K562 (cell line): ENCODE results near the gene GCN1. TPM values are rescaled to one million over a fixed set of nuclear protein-coding genes. Genes with fewer than 3 reads are reported as not detected.

Source experiments
- CHD1 ChIP-seq: fragments of 200-600 bp; sonication (generic); IDR thresholded peaks from one replicate; pipeline ENCODE4 v1.6.1; 2012; ENCODE audit warnings: mild to moderate bottlenecking, moderate library complexity, low read length, inconsistent platforms
- E2F3 ChIP-seq: fragments of 250-450 bp; sonication (Bioruptor Pico); IDR thresholded peaks from 2 replicates; pipeline ENCODE4 v1.4.0; 2020; ENCODE audit warnings: mild to moderate bottlenecking
- ELF1 ChIP-seq: fragments of 200-800 bp; sonication (Bioruptor generic); IDR thresholded peaks from 2 replicates; pipeline ENCODE4 v1.6.1; 2016; ENCODE audit warnings: missing genetic modification characterization, missing compliant biosample characterization
- FOXK2 ChIP-seq, 2 experiments: fragments of 450-650 bp; IDR thresholded peaks in 1 of 2; conservative IDR thresholded peaks in 1 of 2; 2 replicates each; pipeline ENCODE4 v1.6.1; 2016; ENCODE audit warnings: low read depth in 2 of 2, mild to moderate bottlenecking in 1 of 2
- KLF6 ChIP-seq: fragments of 250-450 bp; sonication (Bioruptor Pico); IDR thresholded peaks from 2 replicates; pipeline ENCODE4 v1.4.0; 2020; ENCODE audit warnings: mild to moderate bottlenecking, moderate library complexity, borderline replicate concordance
- NCOA6 ChIP-seq: fragments of 450-650 bp; IDR thresholded peaks from 2 replicates; pipeline ENCODE4 v1.6.1; 2017; ENCODE audit warnings: mild to moderate bottlenecking
- SLC30A9 ChIP-seq: fragments of 250-450 bp; sonication (Bioruptor Pico); IDR thresholded peaks from 2 replicates; pipeline ENCODE4 v1.8.0; 2022; ENCODE audit warnings: mild to moderate bottlenecking, moderate library complexity
- SREBF1 ChIP-seq: fragments of 150-350 bp; IDR thresholded peaks from 2 replicates; pipeline ENCODE4 v1.6.1; 2014; ENCODE audit warnings: antibody characterized with exemption, low read depth, low read length, borderline replicate concordance
- TCF3 ChIP-seq: sonication (generic); formaldehyde crosslinking; IDR thresholded peaks from 2 replicates; pipeline ENCODE4 v1.4.0; 2020; ENCODE audit warnings: mild to moderate bottlenecking, missing genetic modification reagents
- TFE3 ChIP-seq: fragments of 450-650 bp; formaldehyde crosslinking; IDR thresholded peaks from 2 replicates; pipeline ENCODE4 v1.4.0; 2020; ENCODE audit warnings: mild to moderate bottlenecking, mixed read lengths
- YY1 ChIP-seq, 3 experiments: IDR thresholded peaks; 2 replicates each; pipeline ENCODE4 v1.6.1; 2011; ENCODE audit warnings: low read length in 2 of 3, mild to moderate bottlenecking in 2 of 3, moderate library complexity in 2 of 3, borderline replicate concordance in 1 of 3, control low read depth in 1 of 3, low read depth in 1 of 3; ENCODE audit not compliant: insufficient read depth in 3 of 3, insufficient replicate concordance in 2 of 3, control insufficient read depth in 1 of 3, insufficient read length in 1 of 3; ENCODE audit errors: extremely low read depth in 1 of 3
- polyA plus RNA-seq, 8 experiments: library from polyadenylated mRNA; depleted of rRNA in 4 of 8; stranded (reverse) in 5 of 8; unstranded in 3 of 8; fragments of >200 nt; fragmentation: Nextera tagmentation in 2 of 8; fragmentation: Illumina TruSeq in 1 of 8; extraction: Ambion mirVana in 2 of 8; extraction: Trizol in 1 of 8; gene quantifications; 2 replicates each; pipeline versions ENCODE4 v1.2.1 to v1.2.3, GENCODE V29; 2011 to 2014; ENCODE audit warnings: inconsistent platforms in 1 of 8, missing spikeins in 1 of 8
- total RNA-seq, 7 experiments: library from RNA; depleted of rRNA in 6 of 7; stranded (reverse); fragments of >200 nt in 6 of 7; fragmentation: Illumina TruSeq in 2 of 7; extraction: Trizol in 2 of 7; gene quantifications; 2 replicates each; pipeline versions ENCODE4 v1.2.1 to v1.2.3, GENCODE V29; 2011 to 2021; ENCODE audit warnings: low replicate concordance in 1 of 7
- TF ChIP-seq, protein P1 (sequence below): fragments of 200-600 bp; sonication (generic); IDR thresholded peaks from one replicate; pipeline ENCODE4 v1.6.1; 2012; ENCODE audit warnings: mild to moderate bottlenecking, low read depth, low read length, inconsistent platforms
- TF ChIP-seq, protein P2 (sequence below), 3 experiments: fragments of 200-800 bp in 1 of 3; sonication (Bioruptor generic) in 1 of 3; sonication (generic) in 1 of 3; formaldehyde crosslinking in 1 of 3; IDR thresholded peaks; 2 replicates each; pipeline versions ENCODE4 v1.6.1 to v1.8.0; 2016 to 2022; ENCODE audit warnings: mild to moderate bottlenecking in 2 of 3, missing compliant biosample characterization in 2 of 3, missing genetic modification characterization in 2 of 3, missing genetic modification reagents in 1 of 3

Gene GCN1
- total and polyA plus RNA-seq, 9 of the 15 experiments (the other 6 are each of a cell fraction or from before 2014, with no cell fraction given) = 11.9 to 190 (median 51.7) TPM

- TF ChIP-seq, protein P1, sequence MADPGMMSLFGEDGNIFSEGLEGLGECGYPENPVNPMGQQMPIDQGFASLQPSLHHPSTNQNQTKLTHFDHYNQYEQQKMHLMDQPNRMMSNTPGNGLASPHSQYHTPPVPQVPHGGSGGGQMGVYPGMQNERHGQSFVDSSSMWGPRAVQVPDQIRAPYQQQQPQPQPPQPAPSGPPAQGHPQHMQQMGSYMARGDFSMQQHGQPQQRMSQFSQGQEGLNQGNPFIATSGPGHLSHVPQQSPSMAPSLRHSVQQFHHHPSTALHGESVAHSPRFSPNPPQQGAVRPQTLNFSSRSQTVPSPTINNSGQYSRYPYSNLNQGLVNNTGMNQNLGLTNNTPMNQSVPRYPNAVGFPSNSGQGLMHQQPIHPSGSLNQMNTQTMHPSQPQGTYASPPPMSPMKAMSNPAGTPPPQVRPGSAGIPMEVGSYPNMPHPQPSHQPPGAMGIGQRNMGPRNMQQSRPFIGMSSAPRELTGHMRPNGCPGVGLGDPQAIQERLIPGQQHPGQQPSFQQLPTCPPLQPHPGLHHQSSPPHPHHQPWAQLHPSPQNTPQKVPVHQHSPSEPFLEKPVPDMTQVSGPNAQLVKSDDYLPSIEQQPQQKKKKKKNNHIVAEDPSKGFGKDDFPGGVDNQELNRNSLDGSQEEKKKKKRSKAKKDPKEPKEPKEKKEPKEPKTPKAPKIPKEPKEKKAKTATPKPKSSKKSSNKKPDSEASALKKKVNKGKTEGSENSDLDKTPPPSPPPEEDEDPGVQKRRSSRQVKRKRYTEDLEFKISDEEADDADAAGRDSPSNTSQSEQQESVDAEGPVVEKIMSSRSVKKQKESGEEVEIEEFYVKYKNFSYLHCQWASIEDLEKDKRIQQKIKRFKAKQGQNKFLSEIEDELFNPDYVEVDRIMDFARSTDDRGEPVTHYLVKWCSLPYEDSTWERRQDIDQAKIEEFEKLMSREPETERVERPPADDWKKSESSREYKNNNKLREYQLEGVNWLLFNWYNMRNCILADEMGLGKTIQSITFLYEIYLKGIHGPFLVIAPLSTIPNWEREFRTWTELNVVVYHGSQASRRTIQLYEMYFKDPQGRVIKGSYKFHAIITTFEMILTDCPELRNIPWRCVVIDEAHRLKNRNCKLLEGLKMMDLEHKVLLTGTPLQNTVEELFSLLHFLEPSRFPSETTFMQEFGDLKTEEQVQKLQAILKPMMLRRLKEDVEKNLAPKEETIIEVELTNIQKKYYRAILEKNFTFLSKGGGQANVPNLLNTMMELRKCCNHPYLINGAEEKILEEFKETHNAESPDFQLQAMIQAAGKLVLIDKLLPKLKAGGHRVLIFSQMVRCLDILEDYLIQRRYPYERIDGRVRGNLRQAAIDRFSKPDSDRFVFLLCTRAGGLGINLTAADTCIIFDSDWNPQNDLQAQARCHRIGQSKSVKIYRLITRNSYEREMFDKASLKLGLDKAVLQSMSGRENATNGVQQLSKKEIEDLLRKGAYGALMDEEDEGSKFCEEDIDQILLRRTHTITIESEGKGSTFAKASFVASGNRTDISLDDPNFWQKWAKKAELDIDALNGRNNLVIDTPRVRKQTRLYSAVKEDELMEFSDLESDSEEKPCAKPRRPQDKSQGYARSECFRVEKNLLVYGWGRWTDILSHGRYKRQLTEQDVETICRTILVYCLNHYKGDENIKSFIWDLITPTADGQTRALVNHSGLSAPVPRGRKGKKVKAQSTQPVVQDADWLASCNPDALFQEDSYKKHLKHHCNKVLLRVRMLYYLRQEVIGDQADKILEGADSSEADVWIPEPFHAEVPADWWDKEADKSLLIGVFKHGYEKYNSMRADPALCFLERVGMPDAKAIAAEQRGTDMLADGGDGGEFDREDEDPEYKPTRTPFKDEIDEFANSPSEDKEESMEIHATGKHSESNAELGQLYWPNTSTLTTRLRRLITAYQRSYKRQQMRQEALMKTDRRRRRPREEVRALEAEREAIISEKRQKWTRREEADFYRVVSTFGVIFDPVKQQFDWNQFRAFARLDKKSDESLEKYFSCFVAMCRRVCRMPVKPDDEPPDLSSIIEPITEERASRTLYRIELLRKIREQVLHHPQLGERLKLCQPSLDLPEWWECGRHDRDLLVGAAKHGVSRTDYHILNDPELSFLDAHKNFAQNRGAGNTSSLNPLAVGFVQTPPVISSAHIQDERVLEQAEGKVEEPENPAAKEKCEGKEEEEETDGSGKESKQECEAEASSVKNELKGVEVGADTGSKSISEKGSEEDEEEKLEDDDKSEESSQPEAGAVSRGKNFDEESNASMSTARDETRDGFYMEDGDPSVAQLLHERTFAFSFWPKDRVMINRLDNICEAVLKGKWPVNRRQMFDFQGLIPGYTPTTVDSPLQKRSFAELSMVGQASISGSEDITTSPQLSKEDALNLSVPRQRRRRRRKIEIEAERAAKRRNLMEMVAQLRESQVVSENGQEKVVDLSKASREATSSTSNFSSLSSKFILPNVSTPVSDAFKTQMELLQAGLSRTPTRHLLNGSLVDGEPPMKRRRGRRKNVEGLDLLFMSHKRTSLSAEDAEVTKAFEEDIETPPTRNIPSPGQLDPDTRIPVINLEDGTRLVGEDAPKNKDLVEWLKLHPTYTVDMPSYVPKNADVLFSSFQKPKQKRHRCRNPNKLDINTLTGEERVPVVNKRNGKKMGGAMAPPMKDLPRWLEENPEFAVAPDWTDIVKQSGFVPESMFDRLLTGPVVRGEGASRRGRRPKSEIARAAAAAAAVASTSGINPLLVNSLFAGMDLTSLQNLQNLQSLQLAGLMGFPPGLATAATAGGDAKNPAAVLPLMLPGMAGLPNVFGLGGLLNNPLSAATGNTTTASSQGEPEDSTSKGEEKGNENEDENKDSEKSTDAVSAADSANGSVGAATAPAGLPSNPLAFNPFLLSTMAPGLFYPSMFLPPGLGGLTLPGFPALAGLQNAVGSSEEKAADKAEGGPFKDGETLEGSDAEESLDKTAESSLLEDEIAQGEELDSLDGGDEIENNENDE = no peak
- no peak for TF ChIP-seq TFE3
- TF ChIP-seq, protein P2, sequence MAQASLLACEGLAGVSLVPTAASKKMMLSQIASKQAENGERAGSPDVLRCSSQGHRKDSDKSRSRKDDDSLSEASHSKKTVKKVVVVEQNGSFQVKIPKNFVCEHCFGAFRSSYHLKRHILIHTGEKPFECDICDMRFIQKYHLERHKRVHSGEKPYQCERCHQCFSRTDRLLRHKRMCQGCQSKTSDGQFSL (CRISPR knock-in tag; IDR thresholded peaks at IDR 0.05) = no peak
- TF ChIP-seq, protein P2 (tag; IDR thresholded peaks at IDR 0.05) = no peak
- TF ChIP-seq ELF1 (tag) = no peak
- TF ChIP-seq NCOA6 = no peak
- no peak for TF ChIP-seq CHD1
- no peak for TF ChIP-seq SREBF1
- TF ChIP-seq SLC30A9 = no peak
- no peak for TF ChIP-seq YY1 (IDR thresholded peaks at IDR 0.05; ENCODE audit: borderline replicate concordance in 1 of 3, control insufficient read depth in 1 of 3, extremely low read depth in 1 of 3, insufficient read depth in 3 of 3, insufficient read length in 1 of 3, insufficient replicate concordance in 2 of 3, low read depth in 1 of 3, low read length in 2 of 3)
- no peak for TF ChIP-seq E2F3 (CRISPR knock-in tag)
- TF ChIP-seq TCF3 (CRISPR knock-in tag) = peak; percentile 98
- TF ChIP-seq FOXK2 (conservative IDR thresholded peaks at IDR 0.05 in 1 of 2, IDR thresholded peaks at IDR 0.05 in 1 of 2; ENCODE audit: low read depth in 2 of 2) = no peak
- no peak for TF ChIP-seq KLF6 (CRISPR knock-in tag)
Measured at GRCh38 chr12:120242275-120242799, 47.8 kb upstream of the GCN1 start (continued).
